PC-9 (cell line): ENCODE data around the gene TNIK. TPM values are rescaled to one million over a fixed set of nuclear protein-coding genes. Genes with fewer than 3 reads are reported as not detected.

Experiments used
- BruUV-seq: library from RNA; stranded (reverse); fragments of 400-500 nt; replicated peaks from 2 replicates; lab custom pipeline; 2021; lab: Mats Ljungman, UMichigan
- CTCF ChIA-PET: fragments of 300-600 bp; sonication (Branson Sonifier 250); formaldehyde crosslinking; loops from one replicate; lab custom pipeline; 2022; ENCODE audit warnings: antibody characterized with exemption; lab: Charles Lee
- POLR2A ChIA-PET: fragments of 300-600 bp; sonication (Branson Sonifier 250); formaldehyde crosslinking; loops from one replicate; lab custom pipeline; 2022; ENCODE audit warnings: antibody characterized with exemption; ENCODE audit not compliant: unreplicated experiment; lab: Charles Lee
- DNase-seq, 2 experiments: peaks; one replicate each; pipeline versions ENCODE4 v3.0.0 to v3.0.0-alpha.2; 2015 to 2022; ENCODE audit warnings: mixed read lengths in 1 of 2
- H2AFZ ChIP-seq: fragments of 200-600 bp; sonication (generic); 2 replicates; pipeline ENCODE4 v1.8.1; 2017; ENCODE audit warnings: antibody characterized with exemption
- H3F3A ChIP-seq: fragments of 200-600 bp; sonication (generic); 2 replicates; pipeline ENCODE4 v1.8.1; 2017; ENCODE audit warnings: antibody characterized with exemption, mild to moderate bottlenecking, low read depth; ENCODE audit not compliant: insufficient read depth
- H3K27ac ChIP-seq: fragments of 200-600 bp; sonication (generic); 2 replicates; pipeline ENCODE4 v1.6.1; 2016; ENCODE audit warnings: mixed run types
- H3K27me3 ChIP-seq: fragments of 200-600 bp; sonication (generic); 2 replicates; pipeline ENCODE4 v1.6.1; 2016; ENCODE audit warnings: low read depth, mixed run types; ENCODE audit not compliant: insufficient read depth
- H3K36me3 ChIP-seq: fragments of 200-600 bp; sonication (generic); 2 replicates; pipeline ENCODE4 v1.6.1; 2016; ENCODE audit warnings: low read depth, mixed run types
- H3K4me1 ChIP-seq: fragments of 200-600 bp; sonication (generic); replicated peaks from 2 replicates; pipeline ENCODE4 v1.6.1; 2016; ENCODE audit warnings: mixed run types; ENCODE audit not compliant: insufficient read depth
- H3K4me2 ChIP-seq: fragments of 200-600 bp; sonication (generic); 2 replicates; pipeline ENCODE4 v1.6.1; 2017; ENCODE audit warnings: mixed run types
- H3K4me3 ChIP-seq: fragments of 200-600 bp; sonication (generic); 2 replicates; pipeline ENCODE4 v1.6.1; 2016; ENCODE audit warnings: mixed run types
- H3K79me2 ChIP-seq: fragments of 200-600 bp; sonication (generic); 2 replicates; pipeline ENCODE4 v1.6.1; 2017; ENCODE audit warnings: low read depth, mixed run types
- H3K9me2 ChIP-seq: fragments of 200-600 bp; sonication (generic); 2 replicates; pipeline ENCODE4 v1.8.1; 2017; ENCODE audit warnings: mild to moderate bottlenecking; ENCODE audit not compliant: insufficient read depth
- H3K9me3 ChIP-seq: fragments of 200-600 bp; sonication (generic); 2 replicates; pipeline ENCODE4 v1.8.1; 2016; ENCODE audit warnings: low read depth; ENCODE audit not compliant: insufficient read depth
- H4K20me1 ChIP-seq: fragments of 200-600 bp; sonication (generic); 2 replicates; pipeline ENCODE4 v1.8.1; 2017; ENCODE audit not compliant: insufficient read depth
- CTCF ChIP-seq: fragments of 200-600 bp; sonication (generic); conservative IDR thresholded peaks from 2 replicates; pipeline ENCODE4 v1.6.1; 2017; ENCODE audit warnings: mixed run types, antibody characterized with exemption, mild to moderate bottlenecking, moderate library complexity
- EZH2 ChIP-seq: fragments of 200-600 bp; sonication (generic); IDR thresholded peaks from 2 replicates; pipeline ENCODE4 v1.8.0; 2017; ENCODE audit warnings: antibody characterized with exemption, low read depth
- intact Hi-C: fragments of 100-400 bp; cut with micrococcal nuclease; formaldehyde crosslinking; loops from one replicate; pipeline ENCODE4 v1.10.0; 2022; ENCODE audit not compliant: unreplicated experiment
- total RNA-seq: library from RNA; stranded (reverse); gene quantifications from 2 replicates; pipeline ENCODE4 v1.2.3, GENCODE V29; 2021

The TNIK gene
- total RNA-seq, 1 experiment from 2014 or later = 30.7 TPM

GRCh38 chr3:171503817-171504216 lies 43.6 kb upstream of the TNIK start:
- BruUV-seq = no TSS peak
- H4K20me1 ChIP-seq = no peaks in the 10 kb centered on the region
- DNase-seq = no peak
- no peaks in the 10 kb centered on the region for H3K36me3 ChIP-seq
- H3K9me3 ChIP-seq = peaks cover 5% of the 10 kb centered on the region; the same call in 1 of the 2 replicates
- no peak overlapping the region; the same call in 1 of the 2 replicates for H2AFZ ChIP-seq
- H3F3A ChIP-seq = no peaks in the 10 kb centered on the region
- TF ChIP-seq EZH2 = no peak
- no peak for TF ChIP-seq CTCF
- no peak overlapping the region for H3K4me2 ChIP-seq
- H3K9me2 ChIP-seq = no peaks in the 10 kb centered on the region
- no peaks in the 10 kb centered on the region for H3K27me3 ChIP-seq
- H3K4me3 ChIP-seq = no peak overlapping the region
- no peak overlapping the region for H3K27ac ChIP-seq
- H3K4me1 ChIP-seq = no peaks in the 10 kb centered on the region
- ChIA-PET CTCF (no interaction called here), POLR2A (no interaction called here)
- intact Hi-C loops = no loop called here
- H3K79me2 ChIP-seq = no peaks in the 10 kb centered on the region

- Histone ChIP-seq H3K36me3 (no peaks in the 10 kb centered on the region), H3K9me3 (no peaks in the 10 kb centered on the region), H3K9me2 (no peaks in the 10 kb centered on the region), H3K27ac (no peak overlapping the region), H3K79me2 (no peaks in the 10 kb centered on the region), H3K4me3 (no peak overlapping the region), H3K4me1 (no peaks in the 10 kb centered on the region), H3K27me3 (no peaks in the 10 kb centered on the region), H3K4me2 (no peak overlapping the region), H2AFZ (no peak overlapping the region), H3F3A (no peaks in the 10 kb centered on the region), H4K20me1 (no peaks in the 10 kb centered on the region)
- intact Hi-C loops = no loop called here
- ChIA-PET CTCF (no interaction called here), POLR2A (no interaction called here)
- no TSS peak for BruUV-seq
- TF ChIP-seq EZH2 = no peak
- no peak for DNase-seq
Measured at GRCh38 chr3:171498921-171499320, 38.7 kb upstream of the TNIK start.

GRCh38 chr3:171497468-171497867 lies 37.3 kb upstream of the TNIK start:
- Histone ChIP-seq H3K9me3 (no peaks in the 10 kb centered on the region), H3K4me2 (no peak overlapping the region), H3K4me1 (no peaks in the 10 kb centered on the region), H3K79me2 (no peaks in the 10 kb centered on the region), H3K4me3 (no peak overlapping the region), H3K9me2 (no peaks in the 10 kb centered on the region), H3F3A (no peaks in the 10 kb centered on the region), H3K36me3 (no peaks in the 10 kb centered on the region), H2AFZ (no peak overlapping the region), H3K27ac (no peak overlapping the region), H4K20me1 (no peaks in the 10 kb centered on the region), H3K27me3 (no peaks in the 10 kb centered on the region)
- POLR2A ChIA-PET = no interaction called here
- BruUV-seq = no TSS peak
- no peak for DNase-seq
- intact Hi-C loops = no loop called here
- CTCF ChIA-PET = no interaction called here
- TF ChIP-seq CTCF (no peak), EZH2 (no peak)

- Histone ChIP-seq H3F3A (no peaks in the 10 kb centered on the region), H3K79me2 (no peaks in the 10 kb centered on the region), H3K4me1 (no peaks in the 10 kb centered on the region), H2AFZ (no peak overlapping the region), H3K27ac (no peak overlapping the region), H3K36me3 (no peaks in the 10 kb centered on the region), H3K4me3 (no peak overlapping the region), H3K9me2 (no peaks in the 10 kb centered on the region), H3K4me2 (no peak overlapping the region), H3K27me3 (no peaks in the 10 kb centered on the region), H4K20me1 (no peaks in the 10 kb centered on the region), H3K9me3 (no peaks in the 10 kb centered on the region)
- CTCF ChIA-PET = no interaction called here
- BruUV-seq = no TSS peak
- no peak for TF ChIP-seq CTCF
- TF ChIP-seq EZH2 = no peak
- POLR2A ChIA-PET = no interaction called here
- intact Hi-C loops = no loop called here
- no peak for DNase-seq
Measured at GRCh38 chr3:171495413-171495812, 35.2 kb upstream of the TNIK start.
